ENCODE data around the gene OARD1.

DNA sequence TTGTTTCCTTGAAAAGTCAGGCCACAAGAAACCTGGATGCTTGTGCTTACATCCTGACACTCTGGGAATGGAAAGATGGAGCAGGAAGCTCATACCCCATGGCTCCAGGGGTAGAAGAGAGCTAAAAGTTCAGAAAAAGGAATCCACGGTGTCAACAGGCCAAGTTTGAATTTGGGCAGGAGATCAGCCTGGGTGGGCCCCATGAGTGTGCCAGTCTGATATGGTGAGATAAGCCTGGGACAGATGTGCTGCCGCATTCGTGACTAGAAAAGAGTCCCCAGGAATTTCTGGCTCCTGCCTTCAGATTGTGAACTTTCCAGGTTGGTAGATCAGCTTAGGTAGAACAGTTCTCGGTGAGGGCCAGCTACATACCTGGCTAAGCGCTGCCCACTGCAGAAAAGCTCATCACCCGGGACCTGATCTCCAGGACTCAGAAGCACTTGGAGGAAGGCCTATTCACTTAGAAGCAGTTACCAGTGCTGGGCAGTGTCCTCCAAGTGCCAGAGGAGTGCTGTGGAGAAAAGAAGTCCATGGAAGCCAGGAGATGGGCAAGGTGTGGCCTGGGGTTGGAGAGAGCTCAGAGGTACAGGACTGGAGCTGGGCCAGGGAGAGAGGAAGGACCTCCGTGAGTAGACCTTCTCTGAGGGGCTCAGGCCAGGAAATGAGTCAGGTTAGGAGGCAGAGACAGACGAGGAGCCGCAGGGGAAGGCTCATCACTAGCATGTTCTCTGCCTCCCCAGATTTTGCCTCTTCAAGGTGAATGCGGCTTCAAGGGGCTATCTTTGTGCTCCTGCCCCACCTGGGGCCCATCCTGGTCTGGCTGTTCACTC, 29.7 kb downstream of the OARD1 start, which contains the start of gene TSPO2:
- TF ChIP-seq IRF2 (CRISPR knock-in tag; IDR thresholded peaks at IDR 0.05; ENCODE audit: borderline replicate concordance, low read depth): no peak
- TF ChIP-seq, protein P1, sequence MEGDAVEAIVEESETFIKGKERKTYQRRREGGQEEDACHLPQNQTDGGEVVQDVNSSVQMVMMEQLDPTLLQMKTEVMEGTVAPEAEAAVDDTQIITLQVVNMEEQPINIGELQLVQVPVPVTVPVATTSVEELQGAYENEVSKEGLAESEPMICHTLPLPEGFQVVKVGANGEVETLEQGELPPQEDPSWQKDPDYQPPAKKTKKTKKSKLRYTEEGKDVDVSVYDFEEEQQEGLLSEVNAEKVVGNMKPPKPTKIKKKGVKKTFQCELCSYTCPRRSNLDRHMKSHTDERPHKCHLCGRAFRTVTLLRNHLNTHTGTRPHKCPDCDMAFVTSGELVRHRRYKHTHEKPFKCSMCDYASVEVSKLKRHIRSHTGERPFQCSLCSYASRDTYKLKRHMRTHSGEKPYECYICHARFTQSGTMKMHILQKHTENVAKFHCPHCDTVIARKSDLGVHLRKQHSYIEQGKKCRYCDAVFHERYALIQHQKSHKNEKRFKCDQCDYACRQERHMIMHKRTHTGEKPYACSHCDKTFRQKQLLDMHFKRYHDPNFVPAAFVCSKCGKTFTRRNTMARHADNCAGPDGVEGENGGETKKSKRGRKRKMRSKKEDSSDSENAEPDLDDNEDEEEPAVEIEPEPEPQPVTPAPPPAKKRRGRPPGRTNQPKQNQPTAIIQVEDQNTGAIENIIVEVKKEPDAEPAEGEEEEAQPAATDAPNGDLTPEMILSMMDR (IDR thresholded peaks at IDR 0.05): no peak
- TF ChIP-seq, protein P2, sequence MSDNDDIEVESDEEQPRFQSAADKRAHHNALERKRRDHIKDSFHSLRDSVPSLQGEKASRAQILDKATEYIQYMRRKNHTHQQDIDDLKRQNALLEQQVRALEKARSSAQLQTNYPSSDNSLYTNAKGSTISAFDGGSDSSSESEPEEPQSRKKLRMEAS (CRISPR knock-in tag; IDR thresholded peaks at IDR 0.05): no peak
- no peak for TF ChIP-seq JUN (CRISPR knock-in tag; IDR thresholded peaks at IDR 0.05)
- TF ChIP-seq, protein P3, sequence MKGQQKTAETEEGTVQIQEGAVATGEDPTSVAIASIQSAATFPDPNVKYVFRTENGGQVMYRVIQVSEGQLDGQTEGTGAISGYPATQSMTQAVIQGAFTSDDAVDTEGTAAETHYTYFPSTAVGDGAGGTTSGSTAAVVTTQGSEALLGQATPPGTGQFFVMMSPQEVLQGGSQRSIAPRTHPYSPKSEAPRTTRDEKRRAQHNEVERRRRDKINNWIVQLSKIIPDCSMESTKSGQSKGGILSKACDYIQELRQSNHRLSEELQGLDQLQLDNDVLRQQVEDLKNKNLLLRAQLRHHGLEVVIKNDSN (CRISPR knock-in tag; IDR thresholded peaks at IDR 0.05): no peak
- no peak for TF ChIP-seq NR2C2 (CRISPR knock-in tag; IDR thresholded peaks at IDR 0.05)
- TF ChIP-seq, protein P4, sequence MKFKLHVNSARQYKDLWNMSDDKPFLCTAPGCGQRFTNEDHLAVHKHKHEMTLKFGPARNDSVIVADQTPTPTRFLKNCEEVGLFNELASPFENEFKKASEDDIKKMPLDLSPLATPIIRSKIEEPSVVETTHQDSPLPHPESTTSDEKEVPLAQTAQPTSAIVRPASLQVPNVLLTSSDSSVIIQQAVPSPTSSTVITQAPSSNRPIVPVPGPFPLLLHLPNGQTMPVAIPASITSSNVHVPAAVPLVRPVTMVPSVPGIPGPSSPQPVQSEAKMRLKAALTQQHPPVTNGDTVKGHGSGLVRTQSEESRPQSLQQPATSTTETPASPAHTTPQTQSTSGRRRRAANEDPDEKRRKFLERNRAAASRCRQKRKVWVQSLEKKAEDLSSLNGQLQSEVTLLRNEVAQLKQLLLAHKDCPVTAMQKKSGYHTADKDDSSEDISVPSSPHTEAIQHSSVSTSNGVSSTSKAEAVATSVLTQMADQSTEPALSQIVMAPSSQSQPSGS (CRISPR knock-in tag; IDR thresholded peaks at IDR 0.05; ENCODE audit: borderline replicate concordance, low read depth): no peak
- TF ChIP-seq RORB (CRISPR knock-in tag; IDR thresholded peaks at IDR 0.05): no peak
- no peak for TF ChIP-seq ZNF138 (CRISPR knock-in tag; conservative IDR thresholded peaks at IDR 0.05)
- TF ChIP-seq SP1 (CRISPR knock-in tag; conservative IDR thresholded peaks at IDR 0.05): no peak
- TF ChIP-seq, protein P5, sequence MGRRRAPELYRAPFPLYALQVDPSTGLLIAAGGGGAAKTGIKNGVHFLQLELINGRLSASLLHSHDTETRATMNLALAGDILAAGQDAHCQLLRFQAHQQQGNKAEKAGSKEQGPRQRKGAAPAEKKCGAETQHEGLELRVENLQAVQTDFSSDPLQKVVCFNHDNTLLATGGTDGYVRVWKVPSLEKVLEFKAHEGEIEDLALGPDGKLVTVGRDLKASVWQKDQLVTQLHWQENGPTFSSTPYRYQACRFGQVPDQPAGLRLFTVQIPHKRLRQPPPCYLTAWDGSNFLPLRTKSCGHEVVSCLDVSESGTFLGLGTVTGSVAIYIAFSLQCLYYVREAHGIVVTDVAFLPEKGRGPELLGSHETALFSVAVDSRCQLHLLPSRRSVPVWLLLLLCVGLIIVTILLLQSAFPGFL (CRISPR knock-in tag; IDR thresholded peaks at IDR 0.05; ENCODE audit: borderline replicate concordance): no peak
- TF ChIP-seq GABPB1 (CRISPR knock-in tag; IDR thresholded peaks at IDR 0.05): no peak

Data from WTC11 (cell line).